ENCODE results near the gene AFF3. TPM values are rescaled to one million over a fixed set of nuclear protein-coding genes. Genes with fewer than 3 reads are reported as not detected.
"Not testable (repeated sequence)": the region's sequence is repeated elsewhere in the genome, so short reads cannot be mapped to it uniquely, and the experiment has no call there.

AFF3 gene
- total RNA-seq, 1 experiment from 2014 or later = 3.0 TPM

GRCh38 chr2:99797475-99797874 is 344.9 kb downstream of the AFF3 start:
- no peak for DNase-seq (ENCODE audit: low read depth)

DNA sequence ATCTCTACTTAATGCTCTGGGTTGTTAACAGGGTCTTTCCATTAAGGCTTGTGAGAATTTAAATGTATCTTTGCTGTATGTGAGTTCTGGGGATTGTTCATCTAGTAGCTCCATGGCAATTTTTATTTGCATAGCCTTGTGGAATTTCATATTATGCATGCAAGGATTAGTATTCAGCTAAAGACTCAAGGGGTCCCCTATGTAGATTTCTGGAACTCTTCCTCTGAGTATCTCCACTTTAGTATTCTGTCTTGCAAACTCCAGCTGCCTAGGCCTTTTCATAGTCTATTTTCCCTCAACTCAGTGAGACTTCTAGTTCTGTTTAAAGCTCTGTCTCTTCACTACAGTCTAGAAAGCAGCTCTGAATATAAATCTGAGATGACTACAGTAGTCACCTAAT is 348.0 kb downstream of the AFF3 start:
- DNase-seq (ENCODE audit: low read depth) = no peak

GRCh38 chr2:99793022-99793421 is 349.4 kb downstream of the AFF3 start:
- no peak for DNase-seq (ENCODE audit: low read depth)

GRCh38 chr2:99789849-99790248 is 352.5 kb downstream of the AFF3 start:
- DNase-seq (ENCODE audit: low read depth) = no peak

DNA sequence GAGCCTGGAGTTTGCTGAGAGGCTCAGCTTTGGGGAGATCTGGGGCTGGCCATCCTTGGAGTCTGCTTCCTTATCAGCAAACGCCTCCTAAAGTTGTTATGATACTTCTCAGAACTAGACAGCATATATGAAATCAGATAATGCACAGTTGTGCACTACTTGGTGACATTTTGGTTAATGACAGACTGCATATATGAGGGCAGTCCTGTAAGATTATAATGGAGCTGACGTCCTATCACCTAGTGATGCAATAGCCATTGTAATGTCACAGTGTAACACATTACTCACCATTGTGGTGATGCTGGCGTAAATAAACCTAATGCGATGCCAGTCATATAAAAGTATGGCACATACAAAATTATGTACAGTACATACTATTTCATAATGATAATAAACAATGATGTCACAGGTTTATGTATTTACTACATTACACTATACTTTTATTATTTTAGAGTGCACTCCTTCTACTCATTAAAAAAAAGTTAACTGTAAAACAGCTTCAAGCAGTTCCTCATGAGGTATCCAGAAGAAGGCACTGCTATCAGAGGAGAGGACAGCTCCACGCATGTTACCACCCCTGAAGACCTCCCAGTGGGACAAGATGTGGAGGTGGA is 354.5 kb downstream of the AFF3 start:
- no peak for DNase-seq (ENCODE audit: low read depth)

GRCh38 chr2:99786636-99787390 is 355.6 kb downstream of the AFF3 start:
- no peak for DNase-seq (ENCODE audit: low read depth)

GRCh38 chr2:99784946-99785345 is 357.4 kb downstream of the AFF3 start:
- no peak for DNase-seq (ENCODE audit: low read depth)

DNA sequence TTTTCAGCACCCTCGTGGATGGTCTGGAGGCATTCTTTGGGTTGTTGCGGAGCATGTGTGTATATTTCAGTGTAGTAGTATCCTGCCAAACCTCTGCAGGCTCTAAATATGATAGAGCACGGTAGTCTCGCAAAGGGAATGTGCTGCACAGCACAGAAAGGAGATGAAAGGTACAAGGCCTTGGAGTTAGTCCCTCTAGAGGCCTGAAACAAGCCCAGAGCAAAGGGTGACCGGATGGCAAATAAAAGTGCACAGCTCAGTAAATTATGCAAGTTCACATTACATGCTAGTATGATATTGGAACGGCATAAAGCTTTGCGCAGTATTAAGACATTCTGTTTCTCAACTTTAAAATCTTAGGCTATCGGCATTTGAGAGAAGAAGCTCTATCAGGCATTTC is 358.1 kb downstream of the AFF3 start:
- DNase-seq (ENCODE audit: low read depth) = no peak

DNA sequence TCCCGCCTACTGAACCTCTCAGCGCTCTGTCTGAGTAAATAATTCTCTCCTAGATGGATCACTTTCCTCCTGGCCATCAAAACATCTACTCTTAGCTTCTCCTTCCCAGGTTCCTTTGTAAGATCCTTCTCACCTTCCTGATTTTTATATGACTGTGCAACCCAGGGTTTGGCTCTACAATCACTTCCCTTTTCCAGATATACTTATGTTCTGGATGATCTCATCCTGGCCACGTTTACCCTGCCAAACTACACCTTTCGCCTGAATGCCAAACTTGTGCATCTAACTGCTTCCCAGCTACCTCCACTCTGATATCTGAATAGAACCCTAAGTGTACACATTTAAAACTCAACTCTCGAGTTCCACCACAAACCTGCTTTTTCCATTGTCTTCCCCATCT is 362.1 kb downstream of the AFF3 start:
- no peak for DNase-seq (ENCODE audit: low read depth)

DNA sequence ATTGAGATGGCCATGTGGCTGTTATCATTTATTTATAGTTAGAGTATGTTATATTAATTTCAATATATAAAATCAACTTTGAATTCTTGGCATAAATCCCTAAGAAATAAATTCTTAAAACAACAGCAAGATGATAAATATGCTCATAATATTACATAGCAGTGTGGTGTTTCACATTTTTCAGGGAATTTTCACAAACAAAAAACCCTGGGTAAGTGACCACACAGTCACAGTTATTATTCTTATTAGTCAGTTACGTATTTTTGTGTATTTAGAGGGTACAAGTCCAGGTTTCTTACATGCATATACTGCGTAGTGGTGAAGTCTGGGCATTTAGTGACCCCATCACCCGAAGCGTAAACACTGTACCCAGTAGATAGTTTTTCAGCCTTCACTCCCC is 363.1 kb downstream of the AFF3 start:
- DNase-seq (ENCODE audit: low read depth) = no peak

DNA sequence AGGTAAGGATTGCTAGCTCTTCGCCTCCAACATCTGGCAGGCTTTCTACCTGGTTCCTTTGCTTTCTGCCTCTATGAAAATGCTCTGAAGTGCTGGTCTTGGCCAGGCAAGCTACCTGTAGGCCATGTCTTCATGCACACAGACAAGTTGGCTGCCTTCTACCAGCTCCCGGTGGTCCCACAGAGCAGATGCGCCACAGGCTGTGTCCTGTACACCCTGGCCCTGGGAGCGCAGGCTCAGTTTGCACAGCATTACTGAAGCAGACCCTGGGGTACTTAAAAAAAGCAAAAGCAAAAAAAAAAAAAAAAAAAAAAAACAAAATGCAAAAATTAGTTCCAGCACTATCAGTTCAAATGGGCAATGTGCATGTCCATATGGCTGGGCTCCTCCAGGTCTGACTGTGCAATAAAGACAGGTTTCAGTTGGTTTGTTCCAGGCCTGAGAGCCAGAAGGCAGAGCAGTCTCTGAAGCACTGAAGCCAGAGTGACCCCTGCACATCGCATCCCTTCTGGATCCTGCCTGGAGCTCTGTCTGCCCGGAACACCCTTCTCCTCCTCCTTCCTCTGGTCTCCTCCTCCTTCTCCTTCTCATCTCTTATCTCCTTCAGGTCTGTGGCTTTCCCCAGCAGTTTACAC is 364.6 kb downstream of the AFF3 start:
- no peak for DNase-seq (ENCODE audit: low read depth)

- peak; percentile 45 for DNase-seq (ENCODE audit: low read depth)
Observed at GRCh38 chr2:99776906-99777646, 365.3 kb downstream of the AFF3 start.

DNA sequence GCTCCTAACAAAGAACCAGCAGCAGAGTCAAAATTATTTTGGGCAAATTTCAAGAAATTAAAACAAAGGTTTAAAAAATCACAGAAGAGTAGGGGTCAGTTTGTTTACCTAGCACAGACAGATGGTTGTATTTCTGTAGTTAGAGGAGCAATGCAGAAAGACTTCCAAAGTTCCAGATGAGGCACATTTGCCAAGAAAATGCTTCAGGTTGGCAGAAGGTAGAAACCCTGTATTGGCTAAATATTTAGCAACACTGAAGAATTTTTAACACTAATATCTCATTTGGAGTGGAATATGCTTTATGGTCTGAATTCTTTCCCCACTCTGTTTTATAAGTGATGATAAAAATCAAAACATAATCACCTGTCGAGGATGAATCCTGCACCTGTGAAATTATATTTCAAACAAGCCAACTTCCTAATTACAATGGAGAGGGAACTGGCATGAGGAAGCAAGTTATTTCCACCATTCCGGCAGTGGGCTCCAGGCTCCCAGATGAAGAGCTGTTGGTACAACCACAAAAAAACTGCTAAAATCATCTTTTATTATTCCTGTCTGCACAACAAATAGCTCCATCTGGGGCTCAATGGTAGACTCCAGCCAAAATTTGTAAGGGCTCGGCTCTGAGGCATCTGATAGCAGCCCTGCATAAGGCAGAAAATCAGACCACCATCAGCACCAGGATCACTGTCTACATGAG is 366.0 kb downstream of the AFF3 start:
- DNase-seq (ENCODE audit: low read depth) = no peak

- peak; percentile 39 for DNase-seq (ENCODE audit: low read depth)
Observed at GRCh38 chr2:99775585-99775984, 366.8 kb downstream of the AFF3 start.

DNA sequence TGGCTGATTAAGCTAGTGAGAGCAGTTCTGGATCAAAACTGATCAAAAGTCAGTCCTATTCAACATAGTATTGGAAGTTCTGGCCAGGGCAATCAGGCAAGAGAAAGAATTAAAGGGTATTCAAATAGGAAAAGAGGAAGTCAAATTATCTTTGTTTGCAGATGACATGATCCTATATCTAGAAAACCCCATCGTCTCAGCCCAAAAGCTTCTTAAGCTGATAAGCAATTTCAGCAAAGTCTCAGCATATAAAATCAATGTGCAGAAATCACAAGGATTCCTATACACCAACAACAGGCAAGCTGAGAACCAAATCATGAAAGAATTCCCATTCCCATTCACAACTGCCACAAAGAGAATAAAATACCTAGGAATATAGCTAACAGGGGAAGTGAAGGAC is 368.7 kb downstream of the AFF3 start:
- DNase-seq (ENCODE audit: low read depth) = not testable (repeated sequence)

GRCh38 chr2:99772591-99773331 is 369.6 kb downstream of the AFF3 start:
- DNase-seq (ENCODE audit: low read depth) = no peak

DNA sequence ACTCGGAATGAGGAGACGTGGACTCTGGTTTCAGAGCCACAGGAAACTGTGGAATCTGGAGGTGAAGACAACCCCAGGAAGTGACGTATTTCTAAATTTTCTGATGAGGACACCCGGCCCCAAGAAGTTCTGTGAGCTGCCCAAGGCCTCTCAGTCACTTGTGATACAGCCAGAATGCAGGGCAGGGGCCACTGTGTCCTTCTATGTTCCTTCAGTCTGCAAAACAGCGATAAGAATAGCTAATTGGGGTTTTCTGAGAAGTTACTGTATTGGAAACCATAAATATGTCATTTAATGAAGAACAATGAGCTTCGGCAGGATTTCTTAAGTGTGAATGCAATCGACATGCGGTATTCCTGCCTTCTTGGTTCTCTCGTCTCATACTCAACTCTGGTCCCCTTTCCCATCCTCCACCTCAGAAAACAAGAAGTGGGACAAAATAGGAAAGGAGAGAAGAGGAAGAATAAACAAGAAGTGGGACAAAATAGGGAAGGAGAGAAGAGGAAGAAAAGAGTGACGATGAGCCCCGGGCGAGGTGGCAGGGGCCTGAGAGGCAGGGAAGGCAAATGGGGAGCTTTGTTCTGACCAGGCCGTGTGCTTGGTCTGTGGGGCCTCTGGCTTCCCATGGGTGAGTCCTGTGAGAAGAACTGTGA is 370.6 kb downstream of the AFF3 start:
- no peak for DNase-seq (ENCODE audit: low read depth)

- no peak for DNase-seq (ENCODE audit: low read depth)
Observed at GRCh38 chr2:99770876-99771275, 371.5 kb downstream of the AFF3 start.

- no peak for DNase-seq (ENCODE audit: low read depth)
Observed at GRCh38 chr2:99765731-99766318, 376.6 kb downstream of the AFF3 start.

- DNase-seq (ENCODE audit: low read depth) = no peak
Observed at GRCh38 chr2:99763764-99764163, 378.6 kb downstream of the AFF3 start.
